ENCODE measurements around the gene LMO7.
A peak's percentile ranks its signal among the peaks of the same experiment; 100 is the strongest.
"Not testable (repeated sequence)": the region's sequence is repeated elsewhere in the genome, so short reads cannot be mapped to it uniquely, and the experiment has no call there.

LMO7 gene

GRCh38 chr13:75648446-75648845, 12.3 kb downstream of the LMO7 start:
- no peak for DNase-seq

GRCh38 chr13:75651013-75651412, 14.9 kb downstream of the LMO7 start:
- no peak for DNase-seq

DNA sequence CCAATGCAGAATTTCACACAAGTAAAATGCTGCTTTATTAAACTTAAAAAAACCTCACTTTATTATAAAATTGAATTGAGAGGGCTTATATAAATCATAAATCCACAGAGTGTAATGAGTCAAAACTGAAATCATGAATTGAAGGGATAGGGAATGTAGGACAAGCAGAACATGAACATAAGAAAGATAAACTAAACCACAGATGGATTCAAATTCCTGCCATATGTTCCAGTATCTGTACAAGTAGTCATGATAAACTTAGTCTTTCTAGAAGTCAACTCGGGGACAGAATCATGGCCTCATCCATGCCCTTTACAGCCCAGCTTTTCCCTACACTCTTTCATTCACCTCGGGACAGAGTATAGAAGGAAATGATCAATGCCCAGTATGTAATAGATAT, 16.6 kb downstream of the LMO7 start:
- DNase-seq, result no peak

GRCh38 chr13:75656425-75656989, 20.4 kb downstream of the LMO7 start:
- no peak for DNase-seq

- no peak for DNase-seq
Observed at GRCh38 chr13:75657111-75657510, 21.0 kb downstream of the LMO7 start.

DNA sequence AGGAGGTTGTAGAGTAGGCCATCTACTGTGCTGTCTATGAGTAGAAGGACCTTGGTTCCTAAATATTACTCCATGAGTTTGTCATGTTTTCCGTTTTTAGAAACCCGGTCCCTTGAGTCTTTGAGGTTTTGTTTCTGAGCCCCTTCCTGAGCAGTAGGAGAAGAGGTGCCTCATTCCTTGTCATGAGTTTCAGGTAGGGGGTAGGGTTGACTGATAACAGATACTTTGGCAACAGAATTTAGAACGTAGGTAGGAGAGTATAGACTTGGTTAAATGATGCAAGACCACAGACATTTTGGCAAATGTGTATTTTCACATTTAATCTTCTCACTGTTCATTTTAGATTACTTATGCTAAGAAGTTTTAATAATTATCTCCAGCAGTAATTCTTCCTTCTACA, 24.6 kb downstream of the LMO7 start:
- DNase-seq, result no peak

GRCh38 chr13:75661443-75661842, 25.3 kb downstream of the LMO7 start:
- no peak for DNase-seq

DNA sequence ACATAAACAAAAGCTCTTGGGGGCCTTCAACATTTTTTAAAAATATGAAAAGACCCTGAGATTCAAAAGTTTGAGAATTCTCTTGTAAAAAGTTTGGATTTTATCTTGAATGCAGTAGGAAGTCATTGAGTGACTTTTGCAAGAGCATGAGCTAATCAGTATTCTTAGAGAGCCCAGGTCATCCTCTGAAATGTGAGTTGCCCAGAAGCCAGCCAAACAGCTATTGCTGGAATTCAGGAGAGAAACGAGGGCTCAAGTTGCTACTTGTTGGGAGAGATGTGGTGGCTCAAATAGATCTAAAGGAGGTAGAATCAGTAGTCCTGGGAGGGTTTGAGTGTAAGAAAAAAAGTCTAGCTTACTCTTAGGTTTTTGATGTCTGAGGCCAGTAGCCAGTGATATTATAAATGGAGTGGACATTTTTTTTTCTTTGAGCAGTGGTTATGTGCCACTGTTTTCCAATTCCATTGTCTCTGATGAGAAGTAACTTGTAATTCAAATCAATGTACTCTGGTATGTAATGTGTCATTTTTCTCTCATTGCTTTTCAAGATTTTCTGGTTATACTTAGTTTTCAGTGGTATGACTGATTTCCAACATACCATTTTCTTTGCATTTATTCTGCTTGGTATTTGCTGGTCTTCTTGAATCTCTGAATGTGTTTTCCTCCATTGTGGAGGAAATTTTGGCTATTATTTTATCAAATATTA, 30.7 kb downstream of the LMO7 start:
- DNase-seq, result no peak

DNA sequence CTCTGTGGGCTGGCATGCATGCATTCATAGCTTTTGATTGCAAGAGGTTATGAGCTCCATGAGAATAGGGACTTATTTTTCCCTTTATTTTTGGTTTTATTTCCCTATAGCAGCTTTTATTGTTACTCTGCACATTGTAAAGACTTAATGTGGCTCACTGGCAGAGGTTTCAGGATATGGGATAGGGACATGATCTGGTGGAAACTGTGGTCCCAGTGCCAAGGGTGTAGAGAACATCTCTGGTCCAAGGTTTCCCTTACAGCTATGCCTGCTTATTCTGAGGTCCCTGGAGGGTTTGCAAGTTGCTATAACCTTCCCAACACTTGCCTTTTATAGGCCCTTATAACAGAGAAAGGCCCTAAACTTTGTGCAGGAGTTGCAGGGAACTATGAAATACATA, 33.6 kb downstream of the LMO7 start:
- no peak for DNase-seq

DNA sequence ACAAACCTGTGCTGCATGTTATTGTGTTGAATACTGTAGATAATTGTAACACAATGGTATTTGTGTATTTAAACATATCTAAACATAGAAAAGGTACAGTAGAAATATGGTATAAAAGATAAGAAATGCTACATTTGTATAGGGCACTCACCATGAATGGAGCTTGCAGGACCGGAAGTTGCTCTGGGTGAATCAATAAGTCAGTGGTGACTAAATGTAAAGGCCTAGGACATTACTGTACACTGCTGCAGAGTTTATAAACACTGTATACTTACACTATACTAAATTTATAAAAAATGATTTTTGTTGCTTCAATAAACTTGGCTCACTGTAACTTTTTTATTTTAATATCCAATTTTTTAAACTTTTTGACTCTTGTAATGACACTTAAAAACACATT, 34.4 kb downstream of the LMO7 start:
- no peak for DNase-seq

DNA sequence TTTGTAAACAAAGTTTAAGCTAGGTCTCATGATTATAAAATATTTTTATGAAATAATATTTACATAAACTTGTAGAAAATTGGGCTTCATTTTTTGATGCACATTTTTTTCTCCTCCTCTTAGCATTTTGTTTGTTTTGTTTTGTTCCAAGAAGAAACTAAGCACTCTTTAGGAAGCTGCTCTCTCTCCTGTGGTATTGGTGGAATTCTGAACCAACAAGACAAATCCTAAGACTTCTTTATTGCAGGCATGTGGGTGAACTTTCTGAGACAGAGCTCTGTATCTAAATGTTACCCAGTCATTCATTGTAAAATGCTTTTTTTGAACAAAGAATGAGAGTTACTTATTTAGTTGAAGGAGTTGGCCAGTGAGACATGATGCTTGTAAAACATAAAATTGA, 39.3 kb downstream of the LMO7 start:
- DNase-seq, result no peak

- no peak for DNase-seq
Observed at GRCh38 chr13:75679459-75679858, 43.3 kb downstream of the LMO7 start.

- DNase-seq, result not testable (repeated sequence)
Observed at GRCh38 chr13:75680251-75680650, 44.1 kb downstream of the LMO7 start.

DNA sequence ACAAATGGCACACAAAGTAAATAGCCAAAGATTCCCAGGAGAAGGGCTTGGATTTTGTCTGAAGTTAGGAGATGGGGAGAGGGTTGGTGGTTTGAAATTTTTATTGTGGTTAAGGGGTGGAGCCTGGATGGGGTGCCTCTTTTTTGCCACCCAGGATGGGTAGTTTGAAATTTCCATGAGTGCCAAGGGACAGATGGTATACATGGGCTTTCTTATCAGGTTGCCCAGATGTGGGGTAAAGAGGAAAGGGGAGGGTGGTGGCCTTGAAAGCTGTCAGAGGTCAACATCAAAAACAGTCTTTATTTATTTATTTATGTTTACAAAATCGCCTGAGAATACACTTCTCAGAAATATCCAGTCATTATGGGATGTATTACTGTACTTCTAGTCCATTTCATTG, 46.2 kb downstream of the LMO7 start:
- DNase-seq, result no peak

GRCh38 chr13:75685239-75685697, 49.1 kb downstream of the LMO7 start:
- DNase-seq, result no peak

DNA sequence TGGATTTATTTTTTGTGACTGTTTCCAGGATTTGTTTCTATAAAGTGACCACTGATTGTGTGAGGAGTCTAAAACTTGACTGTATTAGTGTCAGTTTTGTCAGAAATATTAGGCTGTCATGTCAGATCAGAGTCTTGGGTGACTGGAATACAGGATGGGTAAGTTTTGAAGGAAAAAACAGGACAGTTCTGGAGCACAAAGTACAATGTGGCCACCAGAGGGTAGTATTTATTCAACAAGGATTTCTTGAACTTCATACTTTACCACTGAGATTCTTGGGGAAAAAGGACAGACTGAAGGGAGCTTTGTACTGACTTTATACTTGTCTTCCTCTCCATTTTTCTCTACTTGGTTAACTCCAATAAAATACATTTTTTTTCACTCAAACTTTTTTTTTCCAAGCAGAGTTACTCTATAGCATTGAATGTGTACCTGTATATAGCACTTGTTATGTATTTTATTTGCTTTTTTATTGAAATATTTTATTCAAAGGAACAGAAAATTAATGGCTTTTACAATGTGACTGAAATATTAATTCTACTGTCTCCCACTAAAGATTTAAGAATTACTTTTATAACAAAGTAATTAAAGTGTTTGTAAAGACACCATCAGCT, 51.1 kb downstream of the LMO7 start:
- peak in 1 of 2 donors; percentile 2 for DNase-seq

DNA sequence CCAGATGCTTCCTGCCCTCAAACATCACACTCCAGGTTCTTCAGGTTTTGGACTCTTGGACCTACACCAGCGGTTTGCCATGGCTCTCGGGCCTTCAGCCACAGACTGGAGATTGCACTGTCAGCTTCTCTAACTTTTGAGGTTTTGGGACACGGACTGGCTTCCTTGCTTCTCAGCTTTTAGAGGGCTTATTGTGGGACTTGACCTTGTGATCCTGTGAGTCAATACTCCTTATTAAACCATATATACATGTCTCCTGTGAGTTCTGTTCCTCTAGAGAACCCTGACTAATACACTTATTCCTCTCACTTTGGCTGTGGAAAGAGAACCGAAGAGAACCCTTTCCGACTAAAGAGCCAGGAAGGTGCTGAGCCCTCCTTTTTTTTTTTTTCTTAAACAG, 53.6 kb downstream of the LMO7 start:
- no peak for DNase-seq

- no peak for DNase-seq
Observed at GRCh38 chr13:75690607-75691006, 54.5 kb downstream of the LMO7 start.

DNA sequence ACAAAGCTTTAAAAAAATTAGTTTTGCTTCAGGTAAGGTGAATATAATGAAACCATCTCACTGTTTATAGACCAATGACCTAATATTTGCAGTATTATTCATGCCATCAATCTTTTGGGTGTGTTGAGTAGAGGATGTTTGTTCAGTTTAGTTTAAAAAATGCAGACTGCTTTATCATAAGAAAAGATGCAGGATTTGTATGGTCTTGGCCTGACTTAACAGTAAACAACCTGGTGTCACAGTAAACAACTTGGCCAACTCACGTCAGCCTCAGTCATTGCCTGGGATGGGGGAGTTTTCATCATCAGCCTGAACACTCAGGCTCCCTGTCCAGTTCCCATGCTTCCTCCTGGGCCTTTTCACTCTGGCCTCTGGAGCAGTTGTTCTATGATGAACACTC, 55.1 kb downstream of the LMO7 start:
- no peak for DNase-seq

- DNase-seq, result no peak
Observed at GRCh38 chr13:75693227-75693626, 57.1 kb downstream of the LMO7 start.

DNA sequence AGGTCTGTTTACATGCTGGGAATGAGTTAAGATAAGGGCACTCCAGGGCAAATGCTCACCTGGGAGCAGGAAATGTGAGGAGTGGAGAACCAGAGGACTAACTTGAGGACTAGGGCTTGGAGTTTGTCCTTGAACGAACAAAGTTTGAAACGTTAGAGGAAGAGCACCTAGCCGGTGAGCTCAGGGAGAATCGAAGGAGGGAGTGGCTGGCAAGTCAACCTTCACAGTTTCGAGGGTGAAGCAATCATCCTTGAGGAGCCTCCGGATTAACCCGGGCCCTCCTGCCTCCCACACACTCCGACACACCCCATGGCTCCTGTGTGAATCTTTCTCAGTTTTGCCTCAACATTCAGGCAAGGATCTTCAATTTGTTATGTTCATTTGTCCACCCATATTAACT, 58.6 kb downstream of the LMO7 start:
- no peak for DNase-seq

DNA sequence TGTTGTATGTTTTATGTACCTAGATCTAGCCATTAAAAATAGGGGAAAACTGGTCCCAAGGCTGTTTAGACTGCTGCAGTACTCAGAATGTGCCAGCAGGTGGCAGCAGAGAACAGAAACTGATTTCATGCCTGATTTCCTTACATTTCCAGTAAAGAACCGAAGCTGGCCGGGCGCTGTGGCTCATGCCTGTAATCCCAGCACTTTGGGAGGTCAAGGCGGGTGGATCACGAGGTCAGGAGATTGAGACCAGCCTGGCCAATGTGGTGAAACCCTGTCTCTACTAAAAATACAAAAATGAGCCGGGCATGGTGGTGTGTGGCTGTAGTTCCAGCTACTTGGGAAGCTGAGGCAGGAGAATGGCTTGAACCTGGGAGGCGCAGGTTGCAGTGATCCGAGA, 59.8 kb downstream of the LMO7 start:
- DNase-seq, result peak; percentile 9 to 52

- no peak for DNase-seq
Observed at GRCh38 chr13:75699062-75699461, 62.9 kb downstream of the LMO7 start.

- not testable (repeated sequence) for DNase-seq
Observed at GRCh38 chr13:75699717-75700116, 63.6 kb downstream of the LMO7 start.

DNA sequence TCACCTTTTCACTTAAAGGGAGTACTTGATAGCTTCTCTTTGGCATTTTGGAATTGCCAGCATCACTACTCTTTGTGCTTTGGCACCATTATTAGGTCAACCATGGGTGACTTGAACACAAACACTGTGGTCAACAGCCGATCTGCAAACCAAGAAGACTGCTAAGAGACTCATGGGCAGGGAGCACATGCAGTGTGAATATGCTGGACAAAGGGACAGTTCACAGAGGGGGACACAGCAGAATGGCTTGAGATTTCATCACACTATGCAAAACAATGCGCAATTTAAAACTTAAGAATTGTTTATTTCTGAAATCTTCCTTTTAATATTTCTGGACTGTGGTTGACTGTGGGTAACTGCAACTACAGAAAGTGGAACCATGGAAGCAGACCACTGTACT, 64.4 kb downstream of the LMO7 start:
- no peak for DNase-seq
